DMS114 treated with DMSO at 0.1 percent for 48 hours (cell line): Measurements from ENCODE around the gene MMP7.
"Not testable (repeated sequence)": the region's sequence is repeated elsewhere in the genome, so short reads cannot be mapped to it uniquely, and the experiment has no call there.

Experiments
- DNase-seq: peaks from one replicate; lab custom pipeline; 2025; ENCODE audit not compliant: unreplicated experiment; lab: John Stamatoyannopoulos, UW

The MMP7 gene

DNA sequence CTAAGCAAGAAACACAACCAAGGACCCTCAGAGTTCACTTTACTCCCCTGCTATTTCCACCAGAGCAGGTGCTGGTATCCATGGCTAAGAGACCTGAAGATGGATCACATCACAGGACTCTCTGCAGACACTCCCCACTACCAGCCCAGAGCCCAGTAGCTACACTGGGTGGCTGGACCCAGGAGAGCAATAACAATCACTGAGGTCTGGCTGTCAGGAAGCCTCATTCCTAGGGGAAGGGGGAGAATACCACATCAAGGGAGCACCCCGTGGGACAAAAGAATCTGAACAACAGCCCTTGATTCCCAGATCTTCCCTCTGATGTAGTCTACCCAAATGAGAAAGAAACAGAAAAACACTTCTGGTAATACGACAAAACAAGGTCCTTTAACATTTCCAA is 9.0 kb upstream of the MMP7 start:
- no peak for DNase-seq

DNA sequence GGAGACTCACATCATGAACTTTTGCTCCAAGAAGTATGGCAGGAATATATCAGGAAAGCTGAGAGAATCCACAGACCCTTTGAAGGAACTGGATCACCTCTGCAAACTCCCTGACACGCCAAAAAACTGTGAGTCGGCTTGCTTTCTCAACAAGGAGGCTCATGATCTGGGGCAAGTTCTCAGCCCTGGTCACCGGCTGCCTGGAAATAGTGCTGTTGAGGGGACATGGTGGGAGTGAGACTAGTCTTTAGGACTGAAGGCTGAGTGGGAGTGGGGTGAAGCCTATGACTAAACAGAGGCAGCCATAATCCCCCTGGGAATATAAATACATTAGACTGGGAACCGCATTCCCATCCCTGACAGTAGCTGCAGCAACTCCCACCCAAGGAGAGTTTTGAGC is 8.4 kb upstream of the MMP7 start:
- DNase-seq = no peak

- no peak for DNase-seq
These were observed 3.8 kb upstream of the MMP7 start for GRCh38 chr11:102534261-102534872.

DNA sequence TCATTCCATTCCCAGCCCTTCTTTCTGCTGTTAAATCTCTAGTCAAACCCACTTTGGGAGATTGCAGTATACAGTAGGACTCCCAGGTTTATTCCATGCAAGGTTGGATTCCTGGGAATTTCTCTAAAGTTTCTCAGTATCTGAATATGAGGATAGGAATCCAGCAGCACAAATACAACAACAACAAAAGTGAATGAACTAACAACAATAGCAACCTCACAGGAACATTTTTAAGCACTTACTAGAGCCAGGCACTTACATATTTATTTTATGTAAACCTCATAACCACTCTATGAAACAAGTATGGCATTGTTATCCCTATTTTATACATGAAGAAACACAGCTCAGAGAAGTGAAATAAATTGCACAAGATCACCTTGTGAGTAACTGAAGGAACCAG is 1.9 kb downstream of the MMP7 start:
- DNase-seq = no peak

GRCh38 chr11:102527684-102528083 is 2.9 kb downstream of the MMP7 start:
- no peak for DNase-seq

GRCh38 chr11:102527041-102527440 is 3.5 kb downstream of the MMP7 start:
- DNase-seq = no peak

DNA sequence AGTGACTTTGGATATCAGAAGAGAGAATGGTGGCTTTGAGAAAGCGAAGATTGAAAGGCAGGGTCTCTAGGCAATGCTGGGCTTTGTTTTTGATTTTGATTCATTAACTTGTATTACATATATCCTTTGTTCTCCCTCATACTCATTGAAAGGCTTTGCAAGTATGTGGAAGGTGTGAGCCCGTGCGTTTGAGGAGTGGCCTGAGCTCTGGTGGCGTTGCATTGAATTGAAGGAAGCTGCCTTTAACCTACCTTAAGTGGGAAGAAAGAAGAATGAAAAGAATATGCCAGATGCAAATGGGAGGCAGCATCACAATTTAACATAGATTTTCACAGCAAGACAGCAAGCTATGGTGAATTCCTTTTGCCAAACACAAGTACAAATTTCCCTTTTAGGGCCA is 6.7 kb downstream of the MMP7 start:
- DNase-seq = no peak

DNA sequence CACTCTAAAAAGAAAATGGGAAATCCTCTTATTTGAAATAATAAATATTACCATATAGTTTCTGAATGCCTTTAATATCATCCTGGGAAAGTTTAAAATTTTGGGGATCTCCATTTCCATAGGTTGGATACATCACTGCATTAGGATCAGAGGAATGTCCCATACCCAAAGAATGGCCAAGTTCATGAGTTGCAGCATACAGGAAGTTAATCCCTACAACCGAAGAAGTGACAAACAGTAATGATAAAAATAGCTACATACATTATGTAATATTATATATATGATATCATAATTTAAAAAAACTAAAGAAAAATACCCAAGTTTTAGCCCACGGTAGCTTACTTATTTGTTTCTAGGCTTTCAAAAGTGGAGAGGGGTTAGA is 7.4 kb downstream of the MMP7 start:
- DNase-seq = no peak

GRCh38 chr11:102522312-102523188 is 8.0 kb downstream of the MMP7 start:
- no peak for DNase-seq

DNA sequence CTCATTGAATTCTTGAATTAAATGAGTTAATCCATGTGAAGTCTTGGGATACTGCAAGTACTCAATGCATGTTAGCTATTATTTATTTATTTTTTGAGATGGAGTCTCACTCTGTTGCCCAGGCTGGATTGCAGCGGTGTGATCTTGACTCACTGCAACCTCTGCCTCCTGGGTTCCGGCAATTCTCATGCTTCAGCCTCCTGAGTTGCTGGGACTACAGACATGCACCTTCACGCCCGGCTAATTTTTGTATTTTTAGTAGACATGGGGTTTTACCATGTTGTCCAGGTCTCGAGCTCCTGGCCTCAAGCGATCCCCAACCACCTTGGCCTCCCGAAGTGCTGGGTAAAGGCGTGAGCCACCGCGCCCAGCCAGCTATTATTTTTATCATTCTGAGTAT is 9.4 kb downstream of the MMP7 start:
- DNase-seq = no peak

DNA sequence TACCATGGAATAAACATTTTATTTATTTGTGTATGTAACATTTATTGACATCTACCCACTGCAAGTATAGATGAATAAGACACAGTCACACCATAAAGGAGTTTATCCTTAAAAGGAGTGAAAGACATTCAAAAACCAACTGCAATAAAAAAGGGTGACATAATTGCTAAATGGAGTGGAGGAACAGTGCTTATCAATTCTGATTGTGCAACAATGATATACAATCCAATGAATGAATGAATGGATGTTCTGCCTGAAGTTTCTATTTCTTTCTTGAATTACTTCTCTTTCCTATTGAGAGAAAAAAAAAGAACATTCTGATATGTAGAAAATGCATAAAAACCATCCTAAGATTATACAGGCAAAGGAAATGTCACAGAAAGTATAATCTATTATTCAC is 10.0 kb downstream of the MMP7 start:
- no peak for DNase-seq

DNA sequence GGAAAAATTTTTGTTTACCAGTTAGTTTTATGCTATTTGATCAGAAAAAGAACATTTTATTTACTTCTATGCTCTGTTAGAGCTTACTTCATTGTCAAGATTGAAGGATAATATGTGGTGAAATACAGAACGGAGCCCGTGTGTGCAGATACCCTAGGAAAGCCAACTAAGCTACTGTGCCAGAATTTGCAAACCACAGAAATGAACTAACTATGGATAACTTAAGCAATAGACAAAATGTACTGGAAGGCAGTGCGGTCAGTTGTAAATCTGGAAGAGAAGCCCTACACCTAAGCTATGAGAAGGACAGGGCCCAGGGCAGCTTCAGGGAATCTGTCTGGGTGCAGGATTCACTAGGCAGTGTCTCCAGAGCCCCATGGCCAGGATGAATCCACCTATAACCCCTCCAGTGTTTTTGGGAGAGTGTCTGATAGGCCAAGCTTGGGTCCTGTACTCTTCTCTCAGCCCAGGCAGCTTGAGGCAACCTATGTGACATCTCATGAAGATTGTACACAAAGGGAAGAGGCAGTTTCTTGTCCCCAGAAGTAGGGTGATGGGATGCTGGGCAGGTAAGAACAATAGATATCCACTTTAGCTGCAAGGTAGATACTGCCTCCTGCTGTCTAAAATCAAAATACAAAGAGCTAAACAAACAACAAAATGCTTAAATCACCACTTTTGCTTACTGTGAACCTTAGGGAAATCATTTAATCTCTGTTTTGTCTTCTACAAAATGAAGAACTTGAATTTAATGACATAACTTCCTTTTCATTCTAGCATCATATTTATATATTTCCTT is 12.1 kb downstream of the MMP7 start:
- no peak for DNase-seq

DNA sequence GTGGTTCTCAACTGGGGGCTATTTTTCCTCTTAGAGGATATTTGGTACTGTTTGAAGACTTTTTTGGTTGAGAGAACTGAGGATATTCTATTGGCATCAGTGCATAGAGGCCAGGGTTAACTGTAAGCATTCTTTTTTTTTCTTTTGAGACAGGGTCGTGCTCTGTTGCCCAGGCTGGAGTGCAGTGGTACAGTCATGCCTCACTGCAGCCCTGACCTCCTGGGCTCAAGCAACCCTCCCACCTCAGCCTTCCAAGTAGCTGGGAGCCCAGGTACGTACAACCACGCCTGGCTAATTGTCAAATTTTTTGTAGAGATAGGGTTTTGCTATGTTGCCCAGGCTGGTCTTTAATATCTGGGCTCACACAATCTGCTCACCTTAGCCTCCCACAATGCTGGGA is 12.9 kb downstream of the MMP7 start:
- no peak for DNase-seq

DNA sequence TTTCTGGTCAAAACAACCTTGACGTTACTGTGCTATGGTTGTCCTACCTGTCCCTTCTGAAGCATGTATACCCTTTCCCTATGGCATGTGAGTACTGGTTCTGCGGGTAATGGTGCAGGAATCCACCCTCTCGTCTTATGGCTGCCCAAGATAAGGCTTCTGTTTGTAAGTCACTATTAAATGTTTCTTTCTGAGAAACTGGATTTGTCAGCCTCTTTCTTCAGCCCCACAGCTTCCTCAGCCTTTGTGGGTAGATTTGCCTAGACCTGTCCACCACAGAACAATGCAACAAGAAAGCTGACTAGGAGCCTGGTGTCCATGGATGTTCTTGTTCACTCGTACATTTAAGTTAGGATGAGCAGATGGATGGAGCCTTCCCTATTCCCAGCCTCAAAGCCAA is 14.4 kb downstream of the MMP7 start:
- DNase-seq = no peak

DNA sequence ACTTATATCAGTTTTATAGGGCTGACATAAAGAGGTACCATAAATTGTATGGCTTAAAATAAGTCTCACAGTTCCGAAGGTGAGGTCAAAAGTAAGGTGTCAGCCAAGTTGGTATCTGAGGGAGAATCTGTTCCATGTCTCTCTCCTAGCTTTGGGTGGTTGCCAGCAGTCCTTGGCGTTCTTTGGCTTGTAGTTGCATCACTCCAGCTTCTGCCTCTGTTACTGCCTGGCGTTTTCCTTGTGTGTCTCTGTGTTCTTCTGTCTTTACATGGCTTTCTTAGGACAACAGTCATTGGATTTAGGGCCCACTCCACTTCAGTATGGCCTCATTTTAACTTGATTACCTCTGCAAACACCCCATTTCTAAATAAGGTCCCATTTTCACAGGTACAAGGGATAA is 16.7 kb downstream of the MMP7 start:
- no peak for DNase-seq

- no peak for DNase-seq
These were observed 20.0 kb downstream of the MMP7 start for GRCh38 chr11:102510439-102511135.

GRCh38 chr11:102502831-102503230 is 27.7 kb downstream of the MMP7 start:
- DNase-seq = not testable (repeated sequence)

GRCh38 chr11:102500829-102501228 is 29.7 kb downstream of the MMP7 start:
- no peak for DNase-seq

DNA sequence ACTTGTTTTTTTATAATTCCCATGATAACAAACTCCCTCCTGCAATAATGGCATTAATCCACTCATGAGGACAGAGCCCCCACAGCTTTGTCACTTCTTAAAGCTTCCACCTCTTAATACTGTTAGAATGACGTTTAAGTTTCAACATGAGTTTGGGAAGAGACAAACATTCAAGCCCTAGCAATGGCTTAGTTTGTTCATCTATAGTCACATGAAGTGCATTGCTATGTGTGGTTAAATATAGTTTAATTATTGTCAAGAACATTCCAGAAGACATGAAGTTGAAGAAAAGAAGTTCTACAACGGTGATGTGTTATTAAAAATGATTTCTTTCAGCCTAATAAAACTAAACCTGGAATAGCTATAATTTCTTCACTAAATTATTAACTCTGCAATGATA is 30.6 kb downstream of the MMP7 start:
- DNase-seq = no peak

DNA sequence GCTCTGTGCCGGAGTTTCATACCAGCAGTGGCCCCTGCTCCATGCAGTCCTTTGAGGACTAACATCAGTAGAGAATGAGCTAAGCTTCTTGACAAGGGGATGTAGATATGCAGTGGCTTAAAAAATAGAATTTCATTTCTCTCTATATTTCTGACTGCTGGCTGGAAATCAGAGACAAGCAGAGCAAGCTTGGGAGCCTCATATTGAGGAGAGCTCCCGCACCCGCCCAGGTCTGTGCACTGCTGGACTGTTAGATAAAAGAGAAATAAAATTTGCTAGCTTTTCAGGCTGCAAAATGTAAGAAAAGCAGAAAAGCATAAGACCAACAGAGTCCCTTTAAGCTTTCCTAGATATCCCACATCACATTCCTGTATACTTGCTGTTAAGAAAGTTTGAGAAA is 31.4 kb downstream of the MMP7 start:
- no peak for DNase-seq

- DNase-seq = no peak
These were observed 33.5 kb downstream of the MMP7 start for GRCh38 chr11:102497061-102497460.
